GM18907 (cell line): Measurements from ENCODE around the gene SLC41A2.

Experiments
- ATAC-seq: cut with Tn5 transposase; IDR thresholded peaks from one replicate; pipeline ENCODE4 v1.9.1; 2021; ENCODE audit warnings: mild to moderate bottlenecking, moderate library complexity; ENCODE audit not compliant: unreplicated experiment

SLC41A2 gene

DNA sequence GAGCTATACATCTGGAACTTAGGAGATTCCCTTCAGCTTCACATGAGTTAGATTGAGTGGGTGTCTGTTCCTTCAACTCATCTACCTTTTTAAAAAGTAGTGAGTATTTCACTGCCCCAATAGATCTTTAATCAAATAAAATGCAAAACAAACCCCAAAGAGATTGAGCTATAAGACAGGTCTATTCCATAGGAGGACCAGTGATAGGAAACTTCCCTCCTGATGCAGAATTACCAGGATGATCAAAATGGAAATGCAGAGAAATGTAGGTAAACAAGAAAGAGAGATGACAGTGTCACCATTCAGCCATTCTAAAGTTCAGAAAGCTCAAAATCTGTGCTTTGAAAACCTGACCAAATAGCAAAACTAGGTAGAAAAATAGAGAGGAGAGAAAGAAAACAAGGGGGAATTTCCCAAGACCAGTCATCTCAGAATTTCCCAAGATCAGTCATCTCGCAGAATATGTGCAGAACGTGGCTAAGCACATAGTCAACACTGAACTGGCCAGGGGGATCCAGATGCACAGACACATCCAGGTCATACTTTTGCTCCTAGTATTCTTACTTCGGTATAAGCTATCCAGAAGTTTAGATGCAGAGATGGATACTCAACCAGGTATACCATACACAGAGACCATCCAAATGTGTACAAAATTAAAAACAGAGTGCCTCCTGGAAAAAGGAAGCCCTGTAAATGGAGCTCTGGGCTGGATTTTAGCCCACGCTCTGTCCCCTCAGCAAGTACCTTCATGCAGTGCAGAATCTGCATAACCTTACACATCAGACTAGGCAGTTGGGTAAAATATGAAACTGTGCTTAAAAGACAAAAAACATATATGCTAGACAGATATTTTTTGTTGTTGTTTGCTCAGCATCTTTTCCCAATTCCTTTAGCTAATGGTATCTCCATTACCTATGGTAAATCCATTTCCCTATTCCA lies 27.4 kb downstream of the SLC41A2 start:
- peak; percentile 93 for ATAC-seq

- ATAC-seq, result peak; percentile 8
Observed at GRCh38 chr12:104929977-104930376, 28.1 kb downstream of the SLC41A2 start.

- no peak for ATAC-seq
Observed at GRCh38 chr12:104929368-104929767, 28.7 kb downstream of the SLC41A2 start.

DNA sequence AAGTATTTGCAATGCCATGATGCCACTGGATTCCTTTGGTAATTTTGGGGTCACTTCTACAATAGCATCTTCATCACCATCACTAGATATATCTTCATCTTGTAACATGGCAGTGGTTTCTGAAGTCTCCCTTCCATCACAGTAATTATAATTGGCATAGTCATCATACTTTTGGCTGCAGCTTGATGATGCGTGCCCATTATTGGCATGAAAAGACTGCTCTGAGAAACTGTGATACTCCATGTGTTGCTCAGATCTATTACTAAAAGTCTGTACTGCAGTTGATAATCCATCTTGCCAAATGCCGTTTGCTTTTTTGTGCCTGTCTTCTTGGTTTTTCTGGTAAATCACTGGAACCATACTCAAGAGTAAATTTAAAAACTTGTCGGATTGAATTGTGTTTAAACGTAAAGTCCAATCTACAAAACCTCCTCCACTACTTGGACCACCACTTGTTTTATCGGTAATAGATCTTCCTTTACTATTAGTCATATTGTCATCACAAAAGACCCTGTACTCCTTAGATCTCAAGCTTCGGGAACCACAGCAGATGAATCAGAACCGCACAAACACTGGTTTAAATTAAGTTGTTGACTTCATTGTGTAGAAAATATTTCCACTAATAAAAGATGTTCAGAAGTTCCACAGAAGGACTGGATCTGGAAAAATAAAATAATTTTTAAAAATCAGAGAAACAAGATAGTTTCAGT lies 29.9 kb downstream of the SLC41A2 start:
- ATAC-seq, result no peak

DNA sequence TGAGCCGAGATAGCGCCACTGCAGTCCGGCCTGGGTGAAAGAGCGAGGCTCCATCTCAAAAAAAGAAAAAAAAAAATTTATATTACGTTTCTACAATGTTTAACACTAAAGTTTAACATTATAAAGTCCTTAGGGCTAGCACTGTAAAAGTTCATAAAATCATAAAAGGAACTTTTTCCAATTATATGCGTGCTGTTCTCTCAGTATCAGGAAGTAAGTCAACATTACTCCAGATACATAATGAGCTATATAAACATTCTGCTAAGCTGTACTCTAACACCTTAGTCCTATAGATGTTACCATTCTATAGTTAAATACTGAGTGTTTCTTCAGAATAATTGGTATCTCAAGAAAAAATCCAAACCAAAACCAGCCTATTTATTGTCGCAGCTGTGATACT lies 32.6 kb downstream of the SLC41A2 start:
- no peak for ATAC-seq

- ATAC-seq, result no peak
Observed at GRCh38 chr12:104921340-104921739, 36.8 kb downstream of the SLC41A2 start.

- no peak for ATAC-seq
Observed at GRCh38 chr12:104911942-104912341, 46.1 kb downstream of the SLC41A2 start.

DNA sequence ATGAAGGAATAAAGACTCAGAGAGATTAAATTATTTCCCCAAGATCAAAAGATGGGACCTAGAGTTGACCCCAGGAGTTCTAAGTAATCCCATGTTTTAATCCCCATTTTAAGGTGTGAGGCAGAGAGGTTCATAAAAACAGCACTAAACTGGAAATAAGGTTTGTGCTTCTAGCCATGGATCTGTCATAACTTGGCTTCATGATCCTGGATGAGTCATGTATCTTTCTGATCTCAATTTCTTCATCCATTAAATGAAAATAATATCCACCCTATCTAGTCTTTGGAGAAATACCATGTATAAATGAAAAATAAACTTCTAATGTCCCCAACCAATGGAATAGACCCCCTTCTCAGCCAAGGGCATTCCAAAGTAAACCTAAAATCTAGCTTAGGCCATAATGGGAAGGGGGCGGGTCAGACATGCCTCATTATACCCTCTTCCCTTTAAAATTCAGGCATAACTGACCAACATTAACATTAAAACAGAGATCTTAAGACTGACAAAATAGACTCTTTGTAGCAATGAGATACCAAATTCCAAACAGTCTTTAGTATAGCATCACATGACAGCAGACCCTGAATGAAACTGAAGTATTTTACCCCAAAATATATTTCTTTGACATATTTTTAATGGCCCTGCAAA lies 47.8 kb downstream of the SLC41A2 start:
- ATAC-seq, result no peak

DNA sequence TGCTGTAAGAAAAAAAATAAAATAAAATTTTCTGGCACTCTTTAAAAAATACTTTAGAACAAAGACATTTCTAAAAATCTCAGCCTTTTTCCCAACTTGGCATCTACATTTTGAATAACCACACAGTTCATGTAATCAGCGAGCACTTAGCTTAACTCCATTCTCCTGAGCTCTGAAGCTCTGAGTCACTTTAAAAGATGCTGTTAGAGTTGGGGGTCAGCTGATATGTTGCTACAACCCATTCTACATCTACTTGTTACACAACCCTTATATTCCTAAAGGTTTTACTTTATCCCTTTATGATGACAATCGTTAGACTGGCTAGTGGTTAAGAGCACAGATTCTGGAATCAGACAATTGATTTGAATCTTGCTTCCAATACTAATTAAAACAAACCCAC lies 48.3 kb downstream of the SLC41A2 start:
- ATAC-seq, result no peak
